AG04450 (cell line): Measurements from ENCODE around the gene PRKG1. TPM values are rescaled to one million over a fixed set of nuclear protein-coding genes. Genes with fewer than 3 reads are reported as not detected.

ENCODE experiments used
- CTCF ChIA-PET: fragments of 300-600, 350-600 bp; formaldehyde crosslinking; extraction: SDS; loops from one replicate; lab custom pipeline; 2022; ENCODE audit warnings: antibody characterized with exemption, inconsistent platforms; lab: Charles Lee
- POLR2A ChIA-PET: fragments of 350-600 bp; formaldehyde crosslinking; extraction: SDS; loops from one replicate; lab custom pipeline; 2021; ENCODE audit warnings: antibody characterized with exemption, inconsistent platforms; lab: Yijun Ruan, JAX
- DNase-seq: peaks from one replicate; pipeline ENCODE4 v3.0.0-alpha.2; 2011; ENCODE audit warnings: low read depth, low spot score
- H3K27ac ChIP-seq: one replicate; pipeline ENCODE4 v1.5.1; 2012; ENCODE audit warnings: low read depth, low read length, control low read depth
- H3K27me3 ChIP-seq: one replicate; pipeline ENCODE4 v1.6.0; 2012; ENCODE audit warnings: low read length; ENCODE audit not compliant: control insufficient read depth, insufficient read depth
- H3K4me3 ChIP-seq: 2 replicates; pipeline ENCODE4 v1.5.1; 2011; ENCODE audit warnings: mild to moderate bottlenecking, low read depth, low read length, control low read depth
- H3K9me3 ChIP-seq: 2 replicates; pipeline ENCODE4 v1.5.1; 2012; ENCODE audit warnings: low read length; ENCODE audit not compliant: control insufficient read depth, insufficient read depth
- CTCF ChIP-seq: IDR thresholded peaks from 2 replicates; pipeline ENCODE4 v1.5.1; 2011; ENCODE audit warnings: low read depth, low read length, control low read depth, inconsistent platforms
- polyA plus RNA-seq: library from polyadenylated mRNA; depleted of rRNA; stranded (reverse); fragments of >200 nt; gene quantifications from 2 replicates; pipeline ENCODE4 v1.2.3, GENCODE V29; 2011

The PRKG1 gene
- polyA plus RNA-seq, 1 experiment: 19.0 TPM

GRCh38 chr10:51759896-51760534 lies 685.7 kb downstream of the PRKG1 start:
- Histone ChIP-seq H3K27ac (no peak overlapping the region), H3K9me3 (no peaks in the 10 kb centered on the region), H3K4me3 (no peak overlapping the region), H3K27me3 (no peaks in the 10 kb centered on the region)
- no peak for TF ChIP-seq CTCF
- no peak for DNase-seq
- ChIA-PET POLR2A (no interaction called here), CTCF (interaction anchor here (0.7 kb wide), 1 partner anchor 286 kb away, joined by 7 read pairs; no protein-coding TSS in a partner anchor)

GRCh38 chr10:51760864-51761640 lies 686.8 kb downstream of the PRKG1 start:
- CTCF ChIA-PET: no interaction called here

GRCh38 chr10:51763746-51764145 lies 689.5 kb downstream of the PRKG1 start:
- no peak for DNase-seq
- Histone ChIP-seq H3K27me3 (no peaks in the 10 kb centered on the region), H3K9me3 (no peaks in the 10 kb centered on the region; the same call in 1 of the 2 replicates), H3K27ac (no peak overlapping the region), H3K4me3 (no peak overlapping the region)
- no peak for TF ChIP-seq CTCF
- ChIA-PET POLR2A (no interaction called here), CTCF (no interaction called here)

More at GRCh38 chr10:51760864-51761640, 686.8 kb downstream of the PRKG1 start:
- Histone ChIP-seq H3K4me3 (no peak overlapping the region), H3K27me3 (no peaks in the 10 kb centered on the region), H3K9me3 (no peaks in the 10 kb centered on the region; the same call in 1 of the 2 replicates), H3K27ac (no peak overlapping the region)
- DNase-seq: no peak
- POLR2A ChIA-PET: no interaction called here
- TF ChIP-seq CTCF: no peak

GRCh38 chr10:51765284-51765971 lies 691.1 kb downstream of the PRKG1 start:
- TF ChIP-seq CTCF: no peak
- H3K4me3 ChIP-seq: no peak overlapping the region
- no peak for DNase-seq
- POLR2A ChIA-PET: interaction anchor here (0.7 kb wide), 1 partner anchor 102 kb away, joined by 3 read pairs; no protein-coding TSS in a partner anchor
- H3K27ac ChIP-seq: no peak overlapping the region
- no peaks in the 10 kb centered on the region; the same call in 1 of the 2 replicates for H3K9me3 ChIP-seq
- CTCF ChIA-PET: interaction anchor here (0.6 kb wide), 1 partner anchor 195 kb away, joined by 3 read pairs; no protein-coding TSS in a partner anchor
- no peaks in the 10 kb centered on the region for H3K27me3 ChIP-seq
